ENCODE data around the gene ADARB1.
A peak's percentile ranks its signal among the peaks of the same experiment; 100 is the strongest.

Gene ADARB1

GRCh38 chr21:45228171-45228641 lies 153.8 kb downstream of the ADARB1 start:
- peak; percentile 70 for DNase-seq (ENCODE audit: low read depth)

- no peak for DNase-seq (ENCODE audit: low read depth)
Observed at GRCh38 chr21:45228656-45229240, 154.4 kb downstream of the ADARB1 start.

- no peak for DNase-seq (ENCODE audit: low read depth)
Observed at GRCh38 chr21:45231705-45232104, 157.3 kb downstream of the ADARB1 start.

GRCh38 chr21:45234127-45234526 lies 159.7 kb downstream of the ADARB1 start:
- DNase-seq (ENCODE audit: low read depth), result no peak

- DNase-seq (ENCODE audit: low read depth), result no peak
Observed at GRCh38 chr21:45234965-45235364, 160.6 kb downstream of the ADARB1 start.

GRCh38 chr21:45235488-45235887 lies 161.1 kb downstream of the ADARB1 start:
- DNase-seq (ENCODE audit: low read depth), result no peak

GRCh38 chr21:45236481-45236880 lies 162.1 kb downstream of the ADARB1 start:
- no peak for DNase-seq (ENCODE audit: low read depth)

- no peak for DNase-seq (ENCODE audit: low read depth)
Observed at GRCh38 chr21:45237401-45237800, 163.0 kb downstream of the ADARB1 start.

- no peak for DNase-seq (ENCODE audit: low read depth)
Observed at GRCh38 chr21:45241357-45241756, 167.0 kb downstream of the ADARB1 start.

- DNase-seq (ENCODE audit: low read depth), result no peak
Observed at GRCh38 chr21:45243603-45244002, 169.2 kb downstream of the ADARB1 start.

GRCh38 chr21:45244799-45245340 lies 170.5 kb downstream of the ADARB1 start:
- DNase-seq (ENCODE audit: low read depth), result no peak

GRCh38 chr21:45246386-45247320 lies 172.3 kb downstream of the ADARB1 start:
- DNase-seq (ENCODE audit: low read depth), result no peak

- DNase-seq (ENCODE audit: low read depth), result no peak
Observed at GRCh38 chr21:45248301-45248892, 174.0 kb downstream of the ADARB1 start.

GRCh38 chr21:45248893-45249381 lies 174.6 kb downstream of the ADARB1 start:
- no peak for DNase-seq (ENCODE audit: low read depth)

- no peak for DNase-seq (ENCODE audit: low read depth)
Observed at GRCh38 chr21:45249626-45250025, 175.2 kb downstream of the ADARB1 start.

GRCh38 chr21:45250272-45250671 lies 175.9 kb downstream of the ADARB1 start:
- no peak for DNase-seq (ENCODE audit: low read depth)

- no peak for DNase-seq (ENCODE audit: low read depth)
Observed at GRCh38 chr21:45250914-45251634, 176.7 kb downstream of the ADARB1 start.

GRCh38 chr21:45251635-45252447 lies 177.5 kb downstream of the ADARB1 start:
- DNase-seq (ENCODE audit: low read depth), result no peak

GRCh38 chr21:45252448-45252925 lies 178.1 kb downstream of the ADARB1 start:
- DNase-seq (ENCODE audit: low read depth), result no peak

GRCh38 chr21:45253180-45253579 lies 178.8 kb downstream of the ADARB1 start:
- DNase-seq (ENCODE audit: low read depth), result no peak

Measured in stimulated activated CD8-positive, alpha-beta memory T cell treated with anti-CD3 and anti-CD28 coated beads, Interleukin-4, amount 100 ng/mL, for 24 hours (primary cell).